GM21515 (cell line): ENCODE data around the gene PRADC1.
"Not testable (repeated sequence)": the region's sequence is repeated elsewhere in the genome, so short reads cannot be mapped to it uniquely, and the experiment has no call there.

ENCODE experiments used
- ATAC-seq: cut with Tn5 transposase; IDR thresholded peaks from one replicate; pipeline ENCODE4 v1.9.1; 2021; ENCODE audit not compliant: unreplicated experiment

Gene PRADC1

GRCh38 chr2:73205611-73206010 is 27.4 kb downstream of the PRADC1 start:
- no peak for ATAC-seq

DNA sequence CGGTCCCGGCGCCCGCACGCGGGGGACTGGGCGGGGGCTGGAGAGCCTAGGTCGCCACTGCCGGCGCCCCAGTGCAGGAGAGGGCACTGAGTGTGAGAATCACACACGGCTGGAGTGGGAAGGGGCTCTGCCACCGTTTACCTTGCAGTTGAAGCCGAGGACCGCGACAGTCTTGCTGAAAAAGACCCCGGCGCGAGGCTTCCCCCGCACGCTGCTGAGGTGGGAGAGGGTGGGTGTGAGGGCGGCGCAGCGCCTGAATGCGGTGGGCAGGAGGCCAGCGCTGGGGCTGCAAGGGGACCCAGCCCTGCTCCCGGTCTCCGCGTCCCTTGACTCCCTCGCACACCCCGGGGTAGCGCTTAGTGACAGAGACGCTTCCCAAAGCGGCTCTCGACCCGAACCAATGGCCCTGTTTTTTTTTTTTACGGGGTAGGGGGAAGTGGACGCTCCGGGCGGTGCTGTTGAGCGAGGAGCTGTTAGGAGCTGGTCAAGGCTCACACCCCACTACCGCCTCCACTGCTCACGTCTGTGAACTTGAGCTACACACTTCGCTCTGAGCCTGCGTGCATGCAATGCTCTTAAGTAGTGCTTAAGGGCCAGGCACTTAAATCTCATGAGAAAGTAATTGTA is 29.9 kb downstream of the PRADC1 start:
- no peak for ATAC-seq

GRCh38 chr2:73202156-73203054 is 30.6 kb downstream of the PRADC1 start, which contains the start of gene NOTO:
Gene NOTO (plus strand): TSS chr2:73202574. CDS start chr2:73202667, 93 bp downstream.
- no peak for ATAC-seq

GRCh38 chr2:73200281-73200680 is 32.8 kb downstream of the PRADC1 start:
- not testable (repeated sequence) for ATAC-seq

- ATAC-seq, result no peak
Measured at GRCh38 chr2:73197579-73197978, 35.5 kb downstream of the PRADC1 start.

DNA sequence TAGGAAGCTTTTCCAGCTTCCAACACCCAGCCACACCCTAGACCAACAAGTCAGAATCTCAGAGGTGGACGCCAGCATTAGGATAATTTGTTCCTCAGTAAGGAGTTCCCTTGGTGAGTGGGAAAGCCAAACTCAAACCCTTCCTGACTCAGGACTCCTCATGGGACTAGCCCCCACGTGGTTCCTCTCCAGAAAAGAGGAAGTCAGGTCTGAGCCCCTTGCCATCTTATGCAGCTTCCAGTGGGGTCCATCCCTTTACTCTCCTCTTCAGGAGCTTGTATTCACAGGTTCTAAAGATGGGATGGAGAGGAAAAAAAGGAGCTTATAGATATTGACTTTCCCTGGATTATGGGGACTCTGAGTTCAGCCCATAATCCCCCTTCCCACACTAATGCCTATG is 45.5 kb downstream of the PRADC1 start:
- no peak for ATAC-seq

DNA sequence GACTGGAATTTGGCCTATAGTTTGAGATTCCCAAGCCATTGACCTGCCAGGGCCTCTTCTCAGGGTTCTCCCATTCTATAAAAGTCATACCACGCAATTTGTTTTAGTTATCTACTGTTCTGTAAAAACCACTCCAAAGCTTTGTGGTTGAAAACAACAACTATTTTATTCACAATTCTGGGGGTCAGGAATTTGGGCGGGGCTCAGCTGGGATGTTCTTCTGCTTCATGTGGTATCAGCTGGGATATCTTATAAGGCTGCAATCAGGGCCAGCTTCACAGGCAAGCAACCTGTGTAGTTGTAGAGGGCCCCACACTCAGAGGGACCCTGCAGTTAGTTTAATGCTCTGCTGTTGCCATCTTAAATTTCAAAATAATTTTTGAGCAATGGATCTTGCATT is 47.1 kb downstream of the PRADC1 start:
- ATAC-seq, result no peak
